ENCODE results near the gene TUFT1.

DNA sequence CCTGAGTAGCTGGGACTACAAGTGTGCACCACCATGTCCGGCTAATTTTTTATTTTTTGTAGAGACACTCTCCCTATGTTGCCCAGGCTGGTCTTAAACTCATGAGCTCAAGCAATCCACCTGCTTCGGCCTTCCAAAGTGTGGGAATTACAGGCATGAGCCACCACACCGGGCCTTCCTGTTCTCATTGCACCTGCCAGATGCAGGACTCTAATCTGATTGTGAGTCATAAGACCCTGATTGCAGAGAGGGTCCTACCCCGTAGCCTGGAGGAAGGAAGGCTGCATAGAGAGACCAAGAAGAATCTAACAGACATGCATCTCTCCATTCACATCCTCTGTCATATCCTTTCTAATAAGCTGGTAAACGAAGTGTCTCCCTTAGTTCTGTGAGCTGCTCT, 48.5 kb upstream of the TUFT1 start:
- TF ChIP-seq, protein P1, sequence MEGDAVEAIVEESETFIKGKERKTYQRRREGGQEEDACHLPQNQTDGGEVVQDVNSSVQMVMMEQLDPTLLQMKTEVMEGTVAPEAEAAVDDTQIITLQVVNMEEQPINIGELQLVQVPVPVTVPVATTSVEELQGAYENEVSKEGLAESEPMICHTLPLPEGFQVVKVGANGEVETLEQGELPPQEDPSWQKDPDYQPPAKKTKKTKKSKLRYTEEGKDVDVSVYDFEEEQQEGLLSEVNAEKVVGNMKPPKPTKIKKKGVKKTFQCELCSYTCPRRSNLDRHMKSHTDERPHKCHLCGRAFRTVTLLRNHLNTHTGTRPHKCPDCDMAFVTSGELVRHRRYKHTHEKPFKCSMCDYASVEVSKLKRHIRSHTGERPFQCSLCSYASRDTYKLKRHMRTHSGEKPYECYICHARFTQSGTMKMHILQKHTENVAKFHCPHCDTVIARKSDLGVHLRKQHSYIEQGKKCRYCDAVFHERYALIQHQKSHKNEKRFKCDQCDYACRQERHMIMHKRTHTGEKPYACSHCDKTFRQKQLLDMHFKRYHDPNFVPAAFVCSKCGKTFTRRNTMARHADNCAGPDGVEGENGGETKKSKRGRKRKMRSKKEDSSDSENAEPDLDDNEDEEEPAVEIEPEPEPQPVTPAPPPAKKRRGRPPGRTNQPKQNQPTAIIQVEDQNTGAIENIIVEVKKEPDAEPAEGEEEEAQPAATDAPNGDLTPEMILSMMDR (IDR thresholded peaks at IDR 0.05): no peak
- TF ChIP-seq POLR2A (IDR thresholded peaks at IDR 0.05): no peak
